Cardiac septum (tissue), 1 donor: ENCODE measurements around the gene FAM107B. TPM values are rescaled to one million over a fixed set of nuclear protein-coding genes. Genes with fewer than 3 reads are reported as not detected.

ENCODE experiments used
- DNase-seq: peaks from one replicate; pipeline ENCODE4 v3.0.0-alpha.2; 2020; ENCODE audit warnings: low spot score
- intact Hi-C: fragments of 100-400 bp; cut with DNase I; formaldehyde crosslinking; loops from one replicate; pipeline ENCODE4 v1.14.0; 2022
- total RNA-seq: library from RNA; stranded (reverse); fragmentation: NEBNext Ultra II Directional; extraction: Animal tissue kit (Norgen Biotek cat#: 25700); gene quantifications from one replicate; pipeline ENCODE4 v1.2.1, GENCODE V29; 2021
- donor health status: DM: no; HTN: no; CAD: no.

FAM107B gene
- total RNA-seq, 1 donor from 2014 or later: 8.6 TPM

- no peak for DNase-seq
- intact Hi-C loops: loop anchor here (5.0 kb wide), 1 partner anchor 287 kb away; no protein-coding TSS in a partner anchor
These were observed 239.1 kb downstream of the FAM107B start for GRCh38 chr10:14535457-14536130.

- no peak for DNase-seq
- intact Hi-C loops: no loop called here
These were observed 240.5 kb downstream of the FAM107B start for GRCh38 chr10:14534152-14534551.

- intact Hi-C loops: no loop called here
These were observed 241.4 kb downstream of the FAM107B start for GRCh38 chr10:14533295-14533694.

GRCh38 chr10:14532473-14533251 is 242.0 kb downstream of the FAM107B start:
- intact Hi-C loops: no loop called here
- no peak for DNase-seq

More at GRCh38 chr10:14533295-14533694, 241.4 kb downstream of the FAM107B start:
- DNase-seq: no peak

- intact Hi-C loops: no loop called here
These were observed 242.7 kb downstream of the FAM107B start for GRCh38 chr10:14531974-14532373.

GRCh38 chr10:14530465-14530864 is 244.2 kb downstream of the FAM107B start:
- intact Hi-C loops: no loop called here
- DNase-seq: no peak

More at GRCh38 chr10:14531974-14532373, 242.7 kb downstream of the FAM107B start:
- DNase-seq: no peak

- intact Hi-C loops: no loop called here
- no peak for DNase-seq
These were observed 245.3 kb downstream of the FAM107B start for GRCh38 chr10:14529351-14529750.

- intact Hi-C loops: no loop called here
- DNase-seq: no peak
These were observed 246.2 kb downstream of the FAM107B start for GRCh38 chr10:14528450-14528849.

GRCh38 chr10:14527915-14528314 is 246.8 kb downstream of the FAM107B start:
- DNase-seq: no peak
- intact Hi-C loops: no loop called here

GRCh38 chr10:14527134-14527844 is 247.4 kb downstream of the FAM107B start:
- no peak for DNase-seq
- intact Hi-C loops: no loop called here

- no peak for DNase-seq
- intact Hi-C loops: no loop called here
These were observed 248.4 kb downstream of the FAM107B start for GRCh38 chr10:14526326-14526725.

- DNase-seq: no peak
- intact Hi-C loops: no loop called here
These were observed 249.9 kb downstream of the FAM107B start for GRCh38 chr10:14524691-14525324.

- intact Hi-C loops: no loop called here
- DNase-seq: no peak
These were observed 251.4 kb downstream of the FAM107B start for GRCh38 chr10:14523286-14523685.

GRCh38 chr10:14519785-14520184 is 254.9 kb downstream of the FAM107B start:
- no peak for DNase-seq
- intact Hi-C loops: no loop called here

GRCh38 chr10:14518149-14518548 is 256.5 kb downstream of the FAM107B start:
- no peak for DNase-seq
- intact Hi-C loops: no loop called here

- intact Hi-C loops: no loop called here
- DNase-seq: no peak
These were observed 261.6 kb downstream of the FAM107B start for GRCh38 chr10:14513123-14513522.

- no peak for DNase-seq
- intact Hi-C loops: no loop called here
These were observed 264.4 kb downstream of the FAM107B start for GRCh38 chr10:14510346-14510745.

GRCh38 chr10:14508725-14509124 is 266.0 kb downstream of the FAM107B start:
- intact Hi-C loops: no loop called here
- no peak for DNase-seq

- intact Hi-C loops: no loop called here
- no peak for DNase-seq
These were observed 266.9 kb downstream of the FAM107B start for GRCh38 chr10:14507781-14508180.

GRCh38 chr10:14507176-14507575 is 267.5 kb downstream of the FAM107B start:
- intact Hi-C loops: no loop called here
- DNase-seq: no peak
